Forelimb muscle (tissue), 1 donor: ENCODE results near the gene CAPN8. TPM values are rescaled to one million over a fixed set of nuclear protein-coding genes. Genes with fewer than 3 reads are reported as not detected.

Experiments
- DNase-seq: peaks from one replicate; pipeline ENCODE4 v3.0.0-alpha.2; 2013; ENCODE audit warnings: low read depth
- polyA plus RNA-seq: library from polyadenylated mRNA; unstranded; fragments of 120-200 nt; gene quantifications from one replicate; pipeline ENCODE4 v1.2.1, GENCODE V29; 2013; ENCODE audit not compliant: insufficient read length

Gene CAPN8
- polyA plus RNA-seq, 1 donor, result 0.57 TPM

DNA sequence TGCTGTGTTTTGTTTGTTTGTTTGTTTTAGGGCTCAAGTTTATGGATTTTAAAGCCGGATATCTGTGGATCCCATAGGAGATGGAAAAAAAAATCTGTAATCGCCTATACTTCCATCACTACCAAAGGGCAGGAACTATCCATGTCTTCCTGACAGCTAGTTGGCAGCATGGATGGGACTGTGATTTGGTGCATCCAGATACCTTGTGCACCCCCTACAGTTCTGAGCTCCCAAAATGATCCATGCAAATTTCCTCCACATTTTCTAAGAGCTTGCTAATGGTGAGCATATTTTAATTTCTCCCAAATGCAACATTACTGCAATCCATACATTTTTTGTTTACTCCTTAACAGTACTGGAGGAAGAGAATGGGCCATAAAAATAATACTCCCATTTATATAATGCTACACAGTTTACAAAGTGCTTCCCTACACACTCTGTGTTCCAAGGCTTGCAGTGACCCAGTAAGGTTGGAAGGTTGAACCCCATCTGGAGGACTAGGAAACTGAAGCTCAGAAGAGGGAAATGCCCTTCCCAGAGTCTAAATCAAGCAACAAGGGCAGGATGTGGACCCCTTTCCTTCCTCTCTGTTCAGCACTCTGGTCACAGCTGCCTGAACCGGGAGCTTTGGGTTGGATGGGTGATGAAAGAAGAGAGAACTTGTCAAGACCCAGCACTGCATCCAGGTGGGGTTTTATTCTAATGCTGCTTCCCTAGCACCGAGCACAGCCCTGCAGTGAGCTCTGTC, 48.0 kb downstream of the CAPN8 start:
- no peak for DNase-seq

DNA sequence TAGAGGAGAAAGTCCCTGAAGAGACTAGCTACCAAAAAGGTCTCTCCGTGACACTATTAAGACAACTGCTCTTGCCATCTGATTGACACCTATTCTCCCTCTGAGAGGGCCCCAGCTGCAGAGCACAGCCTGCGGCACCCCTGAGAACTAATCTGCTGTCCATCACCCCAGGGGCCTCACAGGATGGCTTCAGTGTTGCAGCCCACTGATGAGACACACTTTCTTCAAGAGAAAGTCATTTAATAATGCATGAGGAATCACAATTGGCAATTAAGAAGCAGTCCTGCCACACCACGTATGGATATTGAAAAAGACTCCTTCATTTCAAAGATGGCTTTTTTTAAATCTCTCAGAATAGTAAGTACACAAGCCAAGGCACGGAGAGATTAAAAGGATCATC, 48.9 kb downstream of the CAPN8 start:
- DNase-seq, result no peak

DNA sequence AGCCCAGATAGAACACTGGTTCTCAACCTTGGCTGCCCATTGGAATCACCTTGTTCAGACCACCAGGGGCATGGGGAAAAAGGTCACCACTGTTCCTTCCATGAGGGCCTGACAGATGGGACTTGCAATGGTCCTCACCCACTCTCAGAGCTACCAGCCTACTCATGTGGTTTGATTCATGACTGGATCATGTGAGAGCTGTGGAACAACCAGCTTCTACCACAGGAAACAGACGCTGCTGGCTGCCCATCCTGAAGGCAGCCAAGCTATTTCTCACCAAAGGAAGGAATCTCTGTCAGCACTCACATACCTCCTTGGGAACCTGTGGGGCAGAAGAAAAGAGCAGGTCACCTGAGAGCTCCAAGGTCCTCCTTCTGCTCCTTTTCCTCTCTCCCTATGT, 53.6 kb downstream of the CAPN8 start:
- DNase-seq, result no peak

DNA sequence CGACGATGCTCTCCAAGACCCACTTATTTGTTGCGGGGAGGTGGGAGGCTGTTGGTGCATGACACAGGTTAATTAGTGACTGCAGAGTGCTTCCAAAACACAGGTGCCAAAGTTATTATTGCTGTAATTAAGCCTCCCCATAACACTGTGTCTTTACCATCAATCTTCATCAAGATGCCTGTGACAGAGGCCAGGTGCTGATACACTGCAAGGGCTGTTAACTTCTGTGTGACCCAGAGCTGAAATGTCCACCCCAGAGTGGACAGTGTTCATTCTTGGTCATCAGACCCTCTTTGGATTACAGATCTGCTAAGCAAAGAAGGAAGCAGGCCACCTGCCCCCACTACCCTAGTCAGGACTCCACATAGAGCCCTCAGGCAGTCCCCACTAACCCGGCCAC, 55.5 kb downstream of the CAPN8 start:
- no peak for DNase-seq

DNA sequence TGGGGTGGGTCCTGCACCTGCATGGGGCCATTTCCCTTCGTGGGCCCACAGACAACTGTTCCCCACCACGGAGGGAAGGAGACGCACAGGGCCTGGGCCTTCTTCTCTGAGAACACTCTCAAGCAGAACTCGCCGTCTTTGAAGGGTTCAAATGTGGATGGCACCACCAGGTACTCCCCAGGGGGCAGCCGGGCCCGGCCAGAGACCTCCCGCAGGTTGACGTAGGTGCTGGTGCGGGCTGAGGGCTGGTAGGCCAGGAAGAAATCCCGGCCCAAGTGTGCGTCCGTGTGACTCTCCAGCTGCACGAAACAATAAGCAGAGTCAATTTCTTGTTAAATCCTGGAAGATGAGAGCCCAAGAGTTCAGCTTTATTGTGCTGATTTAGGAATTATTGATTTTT, 56.4 kb downstream of the CAPN8 start:
- no peak for DNase-seq

DNA sequence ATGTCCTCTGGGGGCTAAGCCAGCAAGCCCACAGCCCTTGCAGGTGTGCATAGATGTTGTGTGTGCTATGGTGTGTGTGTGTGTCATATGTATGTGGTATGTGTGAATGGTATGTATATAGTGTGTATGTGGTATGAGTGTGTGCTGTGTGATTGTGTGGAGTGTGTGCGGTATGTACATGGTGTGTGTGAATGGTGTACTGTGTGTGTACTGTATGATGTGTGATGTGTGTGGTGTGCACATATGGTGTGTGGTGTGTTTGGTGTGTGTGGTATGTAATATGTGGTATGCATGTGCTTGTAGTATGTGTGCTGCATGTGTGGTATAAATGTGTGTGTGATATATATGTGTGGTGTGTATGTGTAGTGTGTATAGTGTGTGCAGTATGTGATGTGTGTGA, 107.0 kb downstream of the CAPN8 start:
- DNase-seq, result no peak

DNA sequence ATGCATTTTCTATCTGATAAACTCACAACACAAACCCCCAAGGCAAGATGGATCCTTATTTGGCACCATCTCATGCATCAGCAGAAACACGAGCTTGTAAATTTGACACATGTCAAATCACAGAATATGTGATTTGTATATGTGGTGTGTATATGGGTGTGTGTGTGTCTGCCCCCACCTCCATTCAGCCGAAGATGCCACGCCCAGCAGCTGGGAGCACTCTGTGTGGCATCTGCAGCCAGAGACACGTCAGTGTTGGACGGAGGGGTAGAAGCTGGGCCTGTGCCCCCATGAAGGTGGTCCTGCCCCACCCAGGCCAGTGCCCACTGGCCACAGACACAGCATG, 108.4 kb downstream of the CAPN8 start:
- DNase-seq, result no peak

DNA sequence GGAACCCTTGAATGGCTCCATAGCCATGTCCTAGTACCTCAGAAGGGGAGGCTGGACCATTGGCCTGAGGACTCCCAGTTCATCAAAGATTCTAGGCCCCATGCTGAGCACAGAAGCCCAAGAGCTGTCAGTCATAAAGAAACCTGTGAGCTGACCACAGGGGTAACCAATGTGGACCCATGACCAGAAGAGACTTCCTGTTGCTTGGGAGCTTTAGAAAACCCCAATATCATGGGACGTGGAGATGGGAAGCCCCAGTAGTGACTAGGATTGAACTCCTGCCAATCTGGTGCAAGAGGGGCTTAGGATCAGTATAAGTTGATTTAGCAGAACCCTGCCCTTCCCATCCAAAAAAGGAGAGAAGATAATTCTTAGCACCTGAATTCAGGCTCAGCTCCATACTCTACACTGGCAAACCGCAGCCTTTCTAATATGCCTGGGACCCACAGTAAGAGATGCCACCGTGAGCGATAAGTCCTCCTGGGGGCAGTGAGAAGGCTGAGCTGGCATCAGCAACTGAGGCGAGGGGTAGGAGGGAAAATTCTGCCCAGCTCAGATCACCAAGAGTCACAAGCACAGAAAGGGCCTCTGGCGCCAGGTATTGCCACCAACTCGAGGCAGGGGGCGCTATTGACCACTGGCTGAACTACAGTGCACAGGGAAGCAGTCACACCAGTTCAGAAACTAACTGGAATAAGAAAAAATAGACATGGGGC, 108.9 kb downstream of the CAPN8 start:
- no peak for DNase-seq

DNA sequence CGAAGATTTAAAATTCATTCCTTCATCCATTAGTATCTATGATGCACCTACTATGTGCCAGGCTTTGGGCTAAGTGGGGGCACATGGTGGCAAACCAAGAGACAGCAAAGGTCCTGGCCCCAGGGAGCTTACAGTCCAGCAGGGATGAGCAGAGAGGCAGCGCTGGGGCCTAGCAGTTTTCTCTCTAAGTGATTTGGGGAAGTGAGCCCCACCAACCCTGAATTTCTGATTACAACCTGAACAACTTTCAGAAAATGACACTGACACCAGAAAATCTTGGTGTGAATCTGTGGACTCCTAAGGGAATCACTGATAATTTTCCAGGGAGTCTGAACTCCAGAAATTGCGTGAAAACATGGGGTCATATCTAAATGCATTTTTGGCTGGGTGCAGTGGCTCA, 111.5 kb downstream of the CAPN8 start:
- no peak for DNase-seq

DNA sequence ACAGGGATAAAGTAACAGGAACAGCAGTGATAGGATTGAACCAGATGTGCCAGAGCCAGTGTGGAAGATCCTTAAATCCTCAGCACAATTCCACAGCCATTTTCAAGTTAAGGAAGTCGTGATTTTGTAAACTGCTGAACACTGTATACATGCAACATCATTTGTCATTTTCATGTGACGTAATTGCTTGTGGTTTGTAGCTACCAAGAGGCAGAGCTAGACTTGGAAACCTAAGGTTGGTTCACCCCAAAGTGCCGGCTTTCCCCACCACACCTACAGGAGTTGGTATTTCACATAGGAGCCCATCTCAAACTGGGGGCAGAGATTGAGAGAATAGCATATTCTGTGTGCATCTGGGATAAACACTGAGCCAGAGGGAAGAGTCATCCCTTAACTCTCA, 113.9 kb downstream of the CAPN8 start:
- DNase-seq, result no peak

DNA sequence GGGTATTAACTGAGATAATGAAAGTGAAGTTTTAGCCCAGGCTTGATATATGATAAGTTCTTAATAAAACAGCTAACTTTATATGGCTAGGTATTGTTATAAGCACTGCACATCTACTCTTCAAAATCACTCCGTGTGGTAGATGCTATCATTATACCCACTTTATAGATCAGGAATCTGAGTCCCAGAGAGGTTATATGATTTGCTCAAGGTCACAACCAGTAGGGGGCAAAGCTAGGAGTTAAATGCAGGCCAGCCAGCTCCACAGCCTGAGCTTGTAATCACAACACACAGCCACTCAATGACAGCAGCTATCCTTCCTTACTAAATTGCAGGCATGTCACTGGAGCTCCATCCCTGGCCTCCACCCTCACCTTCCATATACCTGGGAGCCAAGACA, 115.8 kb downstream of the CAPN8 start:
- DNase-seq, result no peak

DNA sequence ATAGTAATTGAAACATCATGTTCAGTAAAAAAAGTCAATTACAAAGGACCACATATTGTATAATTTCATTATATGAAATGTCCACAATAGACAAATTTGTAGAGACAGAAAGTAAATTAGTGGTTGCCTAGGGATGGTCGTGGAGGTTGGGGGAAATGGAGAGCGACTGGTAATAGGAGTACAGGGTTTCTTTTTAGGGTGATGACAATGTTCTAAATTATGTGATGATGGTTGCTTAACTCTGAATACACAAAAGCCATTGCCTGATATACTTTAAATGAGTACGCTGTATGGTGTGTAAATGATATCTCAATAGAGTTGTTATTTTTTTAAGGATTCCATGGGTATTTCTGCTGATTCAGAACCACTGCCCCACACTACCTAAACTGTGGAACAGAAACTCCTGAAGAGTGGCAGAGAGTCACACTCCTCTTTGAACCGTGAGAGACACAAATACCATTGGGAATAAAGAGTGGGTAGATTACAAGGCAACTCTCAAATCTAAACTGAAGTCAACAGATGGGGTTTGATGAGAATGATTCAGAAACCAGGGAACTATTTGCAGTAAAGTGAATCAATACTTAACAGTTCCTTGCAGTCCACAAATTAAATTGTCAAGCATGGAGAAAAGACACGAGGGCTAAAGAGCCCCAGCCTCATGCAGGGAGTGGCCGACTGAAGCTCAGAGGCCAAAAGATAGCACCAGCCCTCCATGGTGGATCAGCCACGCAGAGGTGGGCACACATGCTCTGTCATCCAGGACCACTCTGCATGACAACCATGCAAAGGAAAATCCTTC, 118.0 kb downstream of the CAPN8 start:
- DNase-seq, result no peak

DNA sequence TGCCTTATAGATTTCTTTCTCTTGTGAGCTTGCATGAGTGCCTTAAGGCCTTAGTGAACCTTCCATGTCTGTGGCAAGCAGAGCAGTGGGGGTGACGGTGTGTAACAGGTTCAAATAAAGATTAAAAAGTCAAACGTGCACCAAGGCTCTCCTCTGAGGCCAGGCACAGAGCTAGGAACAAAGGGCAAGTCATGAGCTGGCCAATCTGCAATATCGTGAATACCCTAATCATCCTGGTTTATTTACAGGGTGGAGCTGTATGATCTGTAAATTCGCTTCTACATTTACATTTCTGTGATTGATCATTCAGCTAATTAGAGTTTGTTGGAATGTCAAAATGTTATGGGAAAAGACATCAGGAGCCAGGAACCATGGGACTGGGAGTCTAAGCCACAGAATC, 120.2 kb downstream of the CAPN8 start:
- DNase-seq, result no peak

DNA sequence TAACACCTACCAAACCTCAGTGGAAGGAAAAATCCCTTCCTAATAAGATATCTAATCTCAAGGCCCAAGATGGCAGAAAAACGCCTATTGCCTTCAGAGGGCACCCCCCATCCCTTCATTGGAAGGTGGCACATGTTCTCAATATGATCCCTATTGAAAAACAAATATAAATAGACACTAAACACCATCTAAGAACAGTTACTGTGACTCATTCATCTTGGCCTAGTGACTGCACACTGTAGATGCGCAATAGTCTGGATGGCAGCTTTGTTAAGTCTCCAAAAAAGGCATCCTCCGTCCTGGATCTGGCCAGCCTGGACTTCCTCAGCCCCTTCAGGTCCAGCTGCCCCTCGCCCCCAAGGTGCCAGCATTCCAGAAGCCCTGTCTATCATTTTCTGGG, 121.9 kb downstream of the CAPN8 start:
- no peak for DNase-seq

DNA sequence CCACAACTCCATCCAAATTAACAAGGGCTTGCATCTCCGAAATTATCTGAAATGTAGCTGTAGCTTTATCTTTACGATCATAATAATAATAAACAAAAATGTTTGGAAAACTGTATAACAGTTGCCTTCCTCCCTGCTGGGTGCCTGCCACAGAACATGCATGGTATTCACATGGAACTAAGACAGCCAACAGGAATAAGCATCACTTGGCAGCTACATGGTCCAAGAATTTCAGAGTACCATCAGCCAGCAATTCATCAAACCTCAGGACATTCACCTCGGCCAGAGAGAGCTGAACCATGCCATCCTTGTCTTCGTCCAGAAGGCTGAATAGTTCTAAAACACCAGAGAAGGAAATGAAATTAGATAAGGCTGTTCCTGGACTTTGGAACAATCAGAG, 122.7 kb downstream of the CAPN8 start:
- DNase-seq, result no peak

DNA sequence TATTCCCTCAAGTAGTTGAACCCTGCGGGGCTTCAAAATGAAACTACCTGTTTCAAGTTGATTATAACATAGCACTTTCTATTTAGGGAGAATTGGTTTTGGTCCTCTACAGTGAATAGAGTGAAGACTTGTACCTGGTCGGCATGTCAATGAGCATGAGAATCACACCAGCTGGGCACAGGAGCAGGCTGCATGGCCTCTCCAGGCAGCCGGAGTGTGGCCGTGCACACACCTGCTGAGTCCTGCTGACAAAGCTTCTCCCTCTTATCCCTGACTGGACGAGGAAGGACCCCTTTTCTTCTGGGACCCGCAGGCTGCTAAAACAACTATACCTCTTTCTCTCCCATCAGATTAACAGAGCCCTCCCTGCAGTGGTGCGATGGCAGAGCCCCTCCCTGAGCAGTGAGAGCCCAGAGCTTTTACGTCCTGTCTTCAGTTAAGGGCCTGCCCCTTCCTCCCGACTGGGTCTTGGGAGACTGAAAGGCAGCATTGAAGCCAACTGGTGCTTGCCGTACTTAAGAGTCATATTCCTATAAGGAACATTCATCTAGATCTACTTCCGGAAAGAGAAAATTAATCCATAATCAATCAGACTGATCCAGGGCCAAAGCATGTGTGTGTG, 124.9 kb downstream of the CAPN8 start:
- DNase-seq, result no peak

DNA sequence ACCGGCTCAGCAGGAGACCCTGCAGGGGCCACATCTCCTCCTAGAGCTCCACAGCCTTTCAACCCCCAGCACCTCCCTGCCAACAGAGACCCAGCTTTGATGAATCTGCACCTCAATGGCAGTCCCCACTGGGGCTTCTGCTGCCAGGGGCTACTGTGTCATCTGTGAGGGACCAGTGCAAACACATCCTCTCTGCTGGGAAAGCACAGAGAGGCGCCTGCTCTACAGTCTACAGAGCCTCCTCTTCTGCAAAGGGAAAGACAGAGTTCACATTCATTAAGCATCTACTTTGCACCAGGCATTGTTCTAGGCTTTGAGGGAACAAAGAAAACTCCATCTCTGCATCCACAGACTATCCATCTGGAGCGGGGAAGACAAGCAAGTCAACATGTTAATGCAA, 125.8 kb downstream of the CAPN8 start:
- DNase-seq, result no peak

DNA sequence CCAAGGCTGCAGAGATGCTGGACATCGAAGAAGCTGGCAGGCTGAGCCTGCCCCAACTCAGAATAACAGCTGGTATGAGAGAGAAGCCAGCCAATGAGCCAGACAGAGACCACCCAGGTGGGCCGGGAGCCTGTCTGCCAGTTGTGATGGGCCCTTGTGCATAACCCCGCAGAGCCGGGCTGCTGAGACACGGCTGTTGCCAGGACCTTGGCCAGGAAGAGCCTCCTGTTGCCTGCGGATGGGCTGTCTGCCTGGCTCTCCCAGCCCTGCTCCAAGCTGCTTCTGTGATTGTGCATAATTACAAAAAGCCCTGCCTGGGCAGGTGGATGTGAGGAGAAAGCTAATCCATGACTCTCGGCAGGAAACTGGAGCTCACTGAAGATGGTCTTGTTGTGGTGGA, 126.5 kb downstream of the CAPN8 start:
- DNase-seq, result no peak

DNA sequence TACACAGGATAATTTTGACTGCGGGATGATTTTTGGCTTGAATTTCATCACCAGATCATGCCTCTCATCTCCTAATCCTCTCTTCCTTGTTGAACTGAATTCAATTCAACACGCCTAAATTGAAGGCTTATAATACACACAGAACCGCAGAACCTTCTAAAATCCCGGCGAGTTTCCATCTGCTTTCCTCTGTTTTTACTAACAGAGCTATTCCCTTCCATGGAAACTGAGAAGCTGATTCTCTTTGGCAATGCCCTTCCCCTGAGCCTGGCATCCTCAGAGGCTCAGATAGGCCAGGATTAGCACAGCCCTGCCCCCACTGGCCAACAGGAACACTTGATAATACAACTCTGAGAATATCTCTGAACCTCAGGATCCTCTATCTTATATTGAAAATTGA, 130.2 kb downstream of the CAPN8 start:
- DNase-seq, result no peak

DNA sequence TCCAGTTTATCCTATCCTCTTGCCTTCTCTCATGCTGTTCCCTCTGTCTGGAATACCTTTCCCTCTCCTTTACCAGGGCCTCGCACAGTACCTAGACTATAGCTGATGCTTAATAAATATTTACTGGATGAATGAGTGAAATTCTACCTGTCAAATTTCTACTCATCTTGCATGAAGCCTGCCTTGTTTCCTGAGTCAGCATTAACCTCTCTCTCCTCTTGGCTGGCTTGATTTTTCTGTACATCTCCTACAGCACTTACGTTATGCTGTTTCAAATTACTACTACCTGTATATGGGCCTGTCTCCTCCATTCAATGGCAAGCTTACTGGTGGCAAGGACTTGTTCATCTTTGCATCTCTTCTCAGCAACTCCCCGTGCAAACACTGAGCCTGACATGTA, 130.8 kb downstream of the CAPN8 start:
- no peak for DNase-seq

DNA sequence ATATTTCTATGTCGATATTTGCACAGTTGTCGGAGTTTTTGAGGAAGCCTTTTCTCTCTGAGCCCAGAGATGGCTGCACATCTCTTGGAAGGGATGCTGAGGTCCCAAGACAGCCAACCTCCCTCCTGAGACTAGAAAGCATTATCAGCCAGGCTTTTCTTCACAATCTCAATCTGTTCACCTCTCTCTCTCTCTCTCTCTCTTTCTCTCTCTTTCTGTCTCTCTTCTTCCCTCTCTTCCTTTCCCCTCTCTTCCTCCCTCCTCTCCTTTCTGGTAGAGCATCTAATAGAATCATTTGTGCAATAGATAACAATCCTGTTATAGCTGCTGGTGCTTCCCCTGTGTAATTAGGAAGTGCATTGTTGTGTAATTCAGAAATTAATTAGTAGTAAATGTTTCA, 131.8 kb downstream of the CAPN8 start:
- no peak for DNase-seq

DNA sequence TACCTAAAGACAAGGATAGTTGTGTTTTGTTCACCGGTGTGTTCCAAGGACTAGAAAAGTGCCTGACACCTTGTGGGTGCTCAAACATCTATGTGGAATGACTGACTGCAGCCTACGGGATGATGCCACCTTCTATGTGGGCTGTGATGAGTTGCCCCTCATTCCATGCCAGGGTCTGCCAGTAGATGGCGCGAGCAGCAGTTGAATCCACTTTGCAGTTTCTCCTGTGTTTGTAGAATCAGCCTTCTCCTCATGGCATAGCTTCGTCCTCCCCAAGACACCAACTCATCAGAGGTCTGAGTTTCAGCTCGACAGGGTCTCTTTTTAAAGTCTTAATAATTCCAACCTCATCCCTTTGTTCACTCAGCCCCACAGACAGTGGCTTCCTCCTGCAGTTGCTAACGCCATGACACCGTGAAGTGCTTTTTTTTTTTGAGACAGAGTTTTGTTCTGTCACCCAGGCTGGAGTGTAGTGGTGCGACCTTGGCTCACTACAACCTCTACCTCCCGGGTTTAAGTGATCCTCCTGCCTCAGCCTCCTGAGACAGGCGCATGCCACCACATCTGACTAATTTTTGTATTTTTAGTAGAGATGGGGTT, 133.7 kb downstream of the CAPN8 start:
- DNase-seq, result no peak
